PC-3 (cell line): ENCODE measurements around the gene PPOX. TPM values are rescaled to one million over a fixed set of nuclear protein-coding genes. Genes with fewer than 3 reads are reported as not detected.

ENCODE experiments used
- ATAC-seq: fragments of 200-7000 bp; cut with Tn5 transposase; 2 replicates; pipeline ENCODE4 v1.9.1; 2020; ENCODE audit warnings: mild to moderate bottlenecking, moderate library complexity
- BruUV-seq: library from RNA; stranded (reverse); fragments of 400-500 nt; replicated peaks from 2 replicates; lab custom pipeline; 2021; lab: Mats Ljungman, UMichigan
- CTCF ChIA-PET: fragments of 300-600 bp; sonication (Branson Sonifier 250); formaldehyde crosslinking; loops from one replicate; lab custom pipeline; 2022; ENCODE audit warnings: antibody characterized with exemption; lab: Charles Lee
- POLR2A ChIA-PET: fragments of 300-600 bp; sonication (Branson Sonifier 250); formaldehyde crosslinking; loops from one replicate; lab custom pipeline; 2022; ENCODE audit warnings: antibody characterized with exemption; ENCODE audit not compliant: unreplicated experiment; lab: Charles Lee
- DNase-seq: peaks from one replicate; pipeline ENCODE4 v3.0.0-alpha.2; 2015
- H2AFZ ChIP-seq: fragments of 300-600 bp; sonication (generic); 2 replicates; pipeline ENCODE4 v1.6.0; 2016; ENCODE audit warnings: antibody characterized with exemption, low read length
- H3F3A ChIP-seq: fragments of 300-600 bp; sonication (generic); one replicate; pipeline ENCODE4 v1.6.0; 2017; ENCODE audit warnings: antibody characterized with exemption, low read length, control low read depth, mild to moderate bottlenecking; ENCODE audit not compliant: unreplicated experiment
- H3K27ac ChIP-seq: fragments of 300-600 bp; sonication (generic); 2 replicates; pipeline ENCODE4 v1.5.1; 2016; ENCODE audit warnings: mild to moderate bottlenecking, low read length
- H3K27me3 ChIP-seq: fragments of 300-600 bp; sonication (generic); 2 replicates; pipeline ENCODE4 v1.6.1; 2016; ENCODE audit warnings: low read length, mixed read lengths
- H3K36me3 ChIP-seq: fragments of 300-600 bp; sonication (generic); 2 replicates; pipeline ENCODE4 v1.6.1; 2016; ENCODE audit warnings: low read depth, mixed run types, low read length, mixed read lengths
- H3K4me1 ChIP-seq: fragments of 300-600 bp; sonication (generic); 2 replicates; pipeline ENCODE4 v1.5.1; 2016; ENCODE audit warnings: low read length; ENCODE audit not compliant: insufficient read depth
- H3K4me2 ChIP-seq: fragments of 300-600 bp; sonication (generic); 2 replicates; pipeline ENCODE4 v1.6.0; 2016; ENCODE audit warnings: low read length
- H3K4me3 ChIP-seq: fragments of 300-600 bp; sonication (generic); 2 replicates; pipeline ENCODE4 v1.5.1; 2016; ENCODE audit warnings: mild to moderate bottlenecking, low read length, mixed read lengths
- H3K79me2 ChIP-seq: fragments of 300-600 bp; sonication (generic); 2 replicates; pipeline ENCODE4 v1.6.1; 2017; ENCODE audit warnings: low read length, mixed read lengths
- H3K9ac ChIP-seq: fragments of 300-600 bp; sonication (generic); 2 replicates; pipeline ENCODE4 v1.6.0; 2016; ENCODE audit warnings: mild to moderate bottlenecking, low read length
- H3K9me2 ChIP-seq: fragments of 300-600 bp; sonication (generic); replicated peaks from 2 replicates; pipeline ENCODE4 v1.6.1; 2016; ENCODE audit warnings: mixed run types, low read length, mixed read lengths
- H3K9me3 ChIP-seq: fragments of 300-600 bp; sonication (generic); 2 replicates; pipeline ENCODE4 v1.6.1; 2016; ENCODE audit warnings: low read length, mixed read lengths
- H4K20me1 ChIP-seq: fragments of 300-600 bp; sonication (generic); 2 replicates; pipeline ENCODE4 v1.6.1; 2016; ENCODE audit warnings: low read length, mixed read lengths
- EZH2 ChIP-seq: fragments of 300-600 bp; sonication (generic); IDR thresholded peaks from one replicate; pipeline ENCODE4 v1.6.1; 2017; ENCODE audit warnings: antibody characterized with exemption, mild to moderate bottlenecking, low read length; ENCODE audit not compliant: unreplicated experiment
- EZH2phosphoT487 ChIP-seq: fragments of 300-600 bp; sonication (generic); IDR thresholded peaks from 2 replicates; pipeline ENCODE4 v1.6.1; 2018; ENCODE audit warnings: mild to moderate bottlenecking, antibody characterized with exemption, low read length, borderline replicate concordance
- intact Hi-C: fragments of 100-400 bp; cut with micrococcal nuclease; formaldehyde crosslinking; loops from 2 replicates; pipeline ENCODE4 v1.9.0; 2023
- total RNA-seq: library from RNA; depleted of rRNA; stranded (reverse); fragments of >200 nt; gene quantifications from 2 replicates; pipeline ENCODE4 v1.2.3, GENCODE V29; 2014
- TF ChIP-seq, protein P1 (sequence below): fragments of 300-600 bp; sonication (generic); conservative IDR thresholded peaks from 2 replicates; pipeline ENCODE4 v1.5.1; 2017; ENCODE audit warnings: antibody characterized with exemption, low read depth, mild to moderate bottlenecking, low read length

The PPOX gene
- total RNA-seq, 1 experiment from 2014 or later: 22.9 TPM

DNA sequence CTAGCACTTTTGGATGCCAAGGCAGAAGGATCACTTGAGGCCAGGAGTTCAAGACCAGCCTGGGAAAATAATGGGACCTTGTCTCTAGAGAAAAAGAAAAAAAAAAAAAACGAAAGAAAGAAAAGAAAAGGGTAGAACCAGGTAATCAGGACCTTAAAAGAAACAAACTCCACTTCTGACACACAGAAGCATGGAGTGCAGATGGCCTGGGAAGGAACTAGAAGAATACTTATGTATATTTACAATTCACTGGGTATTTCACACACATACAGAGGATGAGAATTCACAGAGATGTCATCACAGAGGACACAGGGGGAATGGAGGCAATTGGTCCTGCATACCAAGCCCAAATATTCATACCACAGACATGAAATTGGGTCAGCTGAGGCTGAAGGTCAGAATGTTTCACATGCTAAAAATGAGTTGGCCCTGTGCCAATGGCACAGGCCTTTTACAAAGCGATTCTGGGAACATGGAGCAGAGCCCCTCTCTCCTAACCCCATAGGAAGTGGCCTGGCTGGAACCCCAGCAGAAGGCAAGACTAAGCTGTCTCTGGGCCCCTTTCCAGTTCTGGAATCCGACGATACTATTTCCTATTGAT lies 6.7 kb downstream of the PPOX start:
- no peak for DNase-seq
- Histone ChIP-seq H3F3A (no peaks in the 10 kb centered on the region), H3K9ac (no peak overlapping the region), H3K27ac (no peak overlapping the region), H4K20me1 (no peaks in the 10 kb centered on the region), H3K79me2 (peaks cover 19% of the 10 kb centered on the region), H3K4me2 (no peak overlapping the region), H3K4me1 (peaks cover 16% of the 10 kb centered on the region), H2AFZ (no peak overlapping the region), H3K9me2 (no peaks in the 10 kb centered on the region), H3K36me3 (peaks cover 47% of the 10 kb centered on the region; the same call in 1 of the 2 replicates), H3K4me3 (no peak overlapping the region), H3K9me3 (no peaks in the 10 kb centered on the region), H3K27me3 (no peaks in the 10 kb centered on the region)
- ChIA-PET POLR2A (interaction anchor here (0.9 kb wide), 1 partner anchor 9 kb away, joined by 12 read pairs; no protein-coding TSS in a partner anchor), CTCF (no interaction called here)
- ATAC-seq: no peak
- TF ChIP-seq EZH2phosphoT487: no peak
- TF ChIP-seq, protein P1, sequence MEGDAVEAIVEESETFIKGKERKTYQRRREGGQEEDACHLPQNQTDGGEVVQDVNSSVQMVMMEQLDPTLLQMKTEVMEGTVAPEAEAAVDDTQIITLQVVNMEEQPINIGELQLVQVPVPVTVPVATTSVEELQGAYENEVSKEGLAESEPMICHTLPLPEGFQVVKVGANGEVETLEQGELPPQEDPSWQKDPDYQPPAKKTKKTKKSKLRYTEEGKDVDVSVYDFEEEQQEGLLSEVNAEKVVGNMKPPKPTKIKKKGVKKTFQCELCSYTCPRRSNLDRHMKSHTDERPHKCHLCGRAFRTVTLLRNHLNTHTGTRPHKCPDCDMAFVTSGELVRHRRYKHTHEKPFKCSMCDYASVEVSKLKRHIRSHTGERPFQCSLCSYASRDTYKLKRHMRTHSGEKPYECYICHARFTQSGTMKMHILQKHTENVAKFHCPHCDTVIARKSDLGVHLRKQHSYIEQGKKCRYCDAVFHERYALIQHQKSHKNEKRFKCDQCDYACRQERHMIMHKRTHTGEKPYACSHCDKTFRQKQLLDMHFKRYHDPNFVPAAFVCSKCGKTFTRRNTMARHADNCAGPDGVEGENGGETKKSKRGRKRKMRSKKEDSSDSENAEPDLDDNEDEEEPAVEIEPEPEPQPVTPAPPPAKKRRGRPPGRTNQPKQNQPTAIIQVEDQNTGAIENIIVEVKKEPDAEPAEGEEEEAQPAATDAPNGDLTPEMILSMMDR: no peak
- TF ChIP-seq EZH2: no peak
- intact Hi-C loops: no loop called here
- no TSS peak for BruUV-seq

DNA sequence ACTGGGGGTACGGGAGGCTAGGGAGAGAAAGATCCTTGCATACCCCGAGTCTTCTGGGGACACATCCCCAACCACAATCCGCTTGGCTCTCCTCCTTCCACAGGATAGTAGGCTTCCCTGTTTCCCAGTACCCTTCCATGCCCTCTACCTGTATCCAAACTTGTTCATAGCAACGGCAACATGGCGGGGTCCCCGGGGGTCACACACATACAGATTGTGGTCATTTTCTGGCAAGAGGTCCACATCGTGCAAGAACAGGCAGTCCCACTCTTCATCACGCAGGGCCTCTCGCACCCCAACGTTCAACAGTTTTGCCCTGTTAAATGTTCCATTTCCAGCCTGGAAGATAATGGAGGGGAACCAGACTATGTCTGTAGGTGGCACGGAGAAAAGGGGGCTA lies 7.5 kb downstream of the PPOX start:
- intact Hi-C loops: no loop called here
- Histone ChIP-seq H3K4me1 (peaks cover 18% of the 10 kb centered on the region), H3K9me3 (no peaks in the 10 kb centered on the region), H3K4me3 (no peak overlapping the region), H3K9ac (no peak overlapping the region), H3K27ac (no peak overlapping the region), H2AFZ (no peak overlapping the region), H3F3A (no peaks in the 10 kb centered on the region), H3K27me3 (no peaks in the 10 kb centered on the region), H3K4me2 (no peak overlapping the region), H3K9me2 (no peaks in the 10 kb centered on the region), H3K79me2 (peaks cover 19% of the 10 kb centered on the region), H3K36me3 (peaks cover 47% of the 10 kb centered on the region; the same call in 1 of the 2 replicates), H4K20me1 (no peaks in the 10 kb centered on the region)
- POLR2A ChIA-PET: no interaction called here
- ATAC-seq: no peak
- no peak for TF ChIP-seq EZH2
- no peak for DNase-seq
- CTCF ChIA-PET: no interaction called here
- no TSS peak for BruUV-seq

DNA sequence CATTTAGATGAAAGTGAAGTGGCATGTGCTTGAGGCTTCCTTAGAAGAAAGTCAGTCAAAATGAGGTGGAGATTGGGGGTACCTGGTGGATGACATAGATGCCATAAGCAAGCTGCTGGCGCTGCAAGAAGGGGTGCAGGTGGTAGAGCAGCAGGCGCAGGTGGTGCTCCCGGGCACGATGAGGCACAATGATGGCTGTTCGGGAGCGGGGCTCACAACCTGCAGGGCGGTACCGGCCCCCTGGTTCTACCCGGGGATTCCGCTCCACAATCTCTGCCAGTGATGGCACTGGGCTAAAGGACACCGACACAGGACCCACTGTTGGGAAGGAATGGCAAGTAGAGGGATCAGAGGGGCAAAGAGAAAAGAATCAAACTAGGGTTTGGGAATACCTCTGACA lies 8.7 kb downstream of the PPOX start:
- H3K27ac ChIP-seq: no peak overlapping the region
- H3K4me1 ChIP-seq: peaks cover 18% of the 10 kb centered on the region
- H3K4me2 ChIP-seq: no peak overlapping the region
- ATAC-seq (no peak), DNase-seq (no peak)
- H4K20me1 ChIP-seq: no peaks in the 10 kb centered on the region
- no TSS peak for BruUV-seq
- H3K9ac ChIP-seq: no peak overlapping the region
- TF ChIP-seq EZH2phosphoT487 (no peak), EZH2 (no peak)
- TF ChIP-seq, protein P1: no peak
- ChIA-PET CTCF (no interaction called here), POLR2A (no interaction called here)
- peaks cover 47% of the 10 kb centered on the region; the same call in 1 of the 2 replicates for H3K36me3 ChIP-seq
- no peaks in the 10 kb centered on the region for H3K9me2 ChIP-seq
- no peaks in the 10 kb centered on the region for H3F3A ChIP-seq
- intact Hi-C loops: no loop called here
- no peaks in the 10 kb centered on the region for H3K27me3 ChIP-seq
- H3K9me3 ChIP-seq: no peaks in the 10 kb centered on the region
- no peak overlapping the region for H3K4me3 ChIP-seq
- H3K79me2 ChIP-seq: peaks cover 19% of the 10 kb centered on the region
- H2AFZ ChIP-seq: no peak overlapping the region
